Neutrophil (primary cell): Measurements from ENCODE around the gene CDK19.

Experiments used
- H3K27ac ChIP-seq: fragments of 200-600 bp; sonication (generic); 2 replicates; pipeline ENCODE4 v1.5.1; 2016; ENCODE audit warnings: mild to moderate bottlenecking, moderate library complexity
- H3K27me3 ChIP-seq: fragments of 200-600 bp; sonication (generic); 2 replicates; pipeline ENCODE4 v1.6.0; 2016; ENCODE audit warnings: mild to moderate bottlenecking
- H3K36me3 ChIP-seq: fragments of 200-600 bp; sonication (generic); 2 replicates; pipeline ENCODE4 v1.5.1; 2017
- H3K4me1 ChIP-seq, 2 experiments: fragments of 200-600 bp in 1 of 2; sonication (generic) in 1 of 2; 1 replicate in 1 of 2; 2 replicates in 1 of 2; pipeline versions ENCODE4 v1.5.1 to v1.6.1; 2013 to 2016; ENCODE audit warnings: low read depth in 1 of 2, low read length in 1 of 2, mild to moderate bottlenecking in 1 of 2, moderate library complexity in 1 of 2; ENCODE audit not compliant: control insufficient read depth in 1 of 2, insufficient read depth in 1 of 2
- H3K4me3 ChIP-seq, 2 experiments: fragments of 200-600 bp in 1 of 2; sonication (generic) in 1 of 2; 1 replicate in 1 of 2; 2 replicates in 1 of 2; pipeline ENCODE4 v1.5.1; 2013 to 2016; ENCODE audit warnings: low read depth in 1 of 2, low read length in 1 of 2, mild to moderate bottlenecking in 1 of 2, moderate library complexity in 1 of 2
- H3K9me3 ChIP-seq: fragments of 200-600 bp; sonication (generic); 2 replicates; pipeline ENCODE4 v1.5.1; 2016
- CTCF ChIP-seq: fragments of 200-600 bp; sonication (generic); IDR thresholded peaks from 2 replicates; pipeline ENCODE4 v1.5.1; 2016; ENCODE audit warnings: antibody characterized with exemption

Gene CDK19

GRCh38 chr6:110815411-110816409 is at the start of gene CDK19:
TSS of gene CDK19 (minus strand) at chr6:110815469. CDS start at chr6:110815136, 333 bp downstream.
- Histone ChIP-seq H3K4me1 (peaks cover 59 to 67% of the 10 kb centered on the region in 2 experiments), H3K36me3 (no peaks in the 10 kb centered on the region), H3K9me3 (no peaks in the 10 kb centered on the region), H3K27me3 (no peaks in the 10 kb centered on the region), H3K27ac (peak within 1 kb of the TSS; percentile 98), H3K4me3 (peak within 1 kb of the TSS; percentile 92 to 93)
- TF ChIP-seq CTCF = peak; percentile 26

- TF ChIP-seq CTCF = no peak
- no peaks in the 10 kb centered on the region for H3K36me3 ChIP-seq
- no peaks in the 10 kb centered on the region for H3K9me3 ChIP-seq
- H3K4me3 ChIP-seq = no peak overlapping the region
- H3K27me3 ChIP-seq = no peaks in the 10 kb centered on the region
- H3K27ac ChIP-seq = peak overlapping the region; percentile 78
- H3K4me1 ChIP-seq = peaks cover 46 to 63% of the 10 kb centered on the region in 2 experiments
These were observed 49.6 kb upstream of the CDK19 start for GRCh38 chr6:110864824-110865223.

- Histone ChIP-seq H3K4me1 (peaks cover 67 to 77% of the 10 kb centered on the region in 2 experiments), H3K27ac (peak overlapping the region; percentile 90), H3K4me3 (peak overlapping the region; percentile 50 to 64), H3K27me3 (no peaks in the 10 kb centered on the region), H3K9me3 (no peaks in the 10 kb centered on the region), H3K36me3 (no peaks in the 10 kb centered on the region)
- no peak for TF ChIP-seq CTCF
These were observed 44.1 kb upstream of the CDK19 start for GRCh38 chr6:110859335-110859792.

- Histone ChIP-seq H3K4me3 (peak overlapping the region; percentile 50 to 64), H3K9me3 (no peaks in the 10 kb centered on the region), H3K27ac (peak overlapping the region; percentile 90), H3K4me1 (peaks cover 74 to 84% of the 10 kb centered on the region in 2 experiments), H3K27me3 (no peaks in the 10 kb centered on the region), H3K36me3 (no peaks in the 10 kb centered on the region)
- TF ChIP-seq CTCF = no peak
These were observed 43.4 kb upstream of the CDK19 start for GRCh38 chr6:110858562-110859214.

- no peaks in the 10 kb centered on the region for H3K9me3 ChIP-seq
- H3K27ac ChIP-seq = peak overlapping the region; percentile 90
- H3K4me3 ChIP-seq = no peak overlapping the region
- H3K27me3 ChIP-seq = no peaks in the 10 kb centered on the region
- H3K36me3 ChIP-seq = no peaks in the 10 kb centered on the region
- peaks cover 80 to 90% of the 10 kb centered on the region in 2 experiments for H3K4me1 ChIP-seq
- TF ChIP-seq CTCF = no peak
These were observed 42.7 kb upstream of the CDK19 start for GRCh38 chr6:110858016-110858415.
